Endometrium (tissue), 2 donors: ENCODE measurements around the gene LIN52.

Experiments used
- FAIRE-seq: peaks from 2 replicates; lab custom pipeline; 2012; peaks lifted over from hg19 to GRCh38; lab: Jason Lieb, UNC
- donor health status: control.
- donor health status: control.

The LIN52 gene

GRCh38 chr14:74084277-74085046, at the start of gene LIN52, which contains the start of gene ALDH6A1:
Gene LIN52, plus strand, starts transcription at chr14:74084956. Its CDS starts 19 bp downstream, at chr14:74084975.
Gene ALDH6A1, minus strand, starts transcription at chr14:74084453. Its CDS starts 59 bp downstream, at chr14:74084394.
- FAIRE-seq, result peak; percentile 100

- no peak for FAIRE-seq
These were observed 49.2 kb upstream of the LIN52 start for GRCh38 chr14:74035556-74035955.

- FAIRE-seq, result peak; percentile 84
These were observed 46.5 kb upstream of the LIN52 start for GRCh38 chr14:74038020-74038859.

GRCh38 chr14:74042296-74042695, 42.5 kb upstream of the LIN52 start:
- FAIRE-seq, result no peak

- FAIRE-seq, result no peak
These were observed 39.2 kb upstream of the LIN52 start for GRCh38 chr14:74045522-74045921.

- no peak for FAIRE-seq
These were observed 36.5 kb upstream of the LIN52 start for GRCh38 chr14:74048281-74048680.

- FAIRE-seq, result no peak
These were observed 34.8 kb upstream of the LIN52 start for GRCh38 chr14:74049876-74050495.

GRCh38 chr14:74062809-74063150, 22.0 kb upstream of the LIN52 start:
- no peak for FAIRE-seq

- FAIRE-seq, result no peak
These were observed 20.3 kb upstream of the LIN52 start for GRCh38 chr14:74064426-74064825.

- no peak for FAIRE-seq
These were observed 19.9 kb upstream of the LIN52 start for GRCh38 chr14:74064883-74065282.

GRCh38 chr14:74065746-74066575, 18.8 kb upstream of the LIN52 start:
- FAIRE-seq, result no peak

- no peak for FAIRE-seq
These were observed 7.4 kb upstream of the LIN52 start for GRCh38 chr14:74077401-74077800.

- FAIRE-seq, result no peak
These were observed 3.8 kb upstream of the LIN52 start for GRCh38 chr14:74080820-74081460.

GRCh38 chr14:74081491-74081890, 3.3 kb upstream of the LIN52 start:
- FAIRE-seq, result no peak

- FAIRE-seq, result no peak
These were observed 1.6 kb upstream of the LIN52 start for GRCh38 chr14:74083161-74083560.

- no peak for FAIRE-seq
These were observed 926 bp upstream of the LIN52 start for GRCh38 chr14:74083784-74084276.

GRCh38 chr14:74085047-74085637, 386 bp downstream of the LIN52 start:
- no peak for FAIRE-seq

GRCh38 chr14:74085828-74086227, 1.1 kb downstream of the LIN52 start:
- FAIRE-seq, result no peak

GRCh38 chr14:74089251-74090020, 4.7 kb downstream of the LIN52 start:
- no peak for FAIRE-seq

GRCh38 chr14:74105381-74105780, 20.6 kb downstream of the LIN52 start:
- FAIRE-seq, result no peak
